Left cardiac atrium (tissue), 4 donors: Measurements from ENCODE around the gene PDPK1. TPM values are rescaled to one million over a fixed set of nuclear protein-coding genes. Genes with fewer than 3 reads are reported as not detected.

Source experiments
- ATAC-seq, 2 donors: fragments of 200-7000 bp; cut with Tn5 transposase; one replicate each; pipeline ENCODE4 v1.9.1; 2020; ENCODE audit warnings: mild to moderate bottlenecking in 2 of 2, moderate library complexity in 2 of 2
- DNase-seq: peaks from one replicate; pipeline ENCODE4 v3.0.0-alpha.2; 2020
- intact Hi-C, 2 donors: fragments of 100-400 bp; cut with DNase I; formaldehyde crosslinking; loops; one replicate each; pipeline versions ENCODE4 v1.14.1 to v1.15.1; 2022 to 2023
- long read RNA-seq: library from polyadenylated mRNA; unstranded; transcript quantifications from one replicate; pipeline ENCODE4 v2.0.0, GENCODE V29; 2021
- total RNA-seq, 2 donors: library from RNA; stranded (reverse); fragmentation: NEBNext Ultra II Directional; extraction: Animal tissue kit (Norgen Biotek cat#: 25700); gene quantifications; one replicate each; pipeline ENCODE4 v1.2.1, GENCODE V29; 2021
- donor health status: DM: no; HTN: yes; CAD: no.
- donor health status: DM: no; HTN: yes; CAD: no; lungs with severe emphysema.
- donor health status: DM: yes; HTN: yes; CAD: no.
- donor health status: Dilated cardiomyopathy.

Gene PDPK1
- 10 to 100 TPM; 32.6 to 39.4 TPM for total RNA-seq
- long read RNA-seq, full-length matches to known transcripts: 19 of 47 reads
- long read RNA-seq, partial matches to known transcripts: 0 of 47 reads
- long read RNA-seq, other reads (novel, unspliced or antisense): 28 of 47 reads

GRCh38 chr16:2537451-2538379, at the start of gene PDPK1:
Gene PDPK1, plus strand, starts transcription at chr16:2538021. Its CDS starts 92 bp downstream, at chr16:2538113.
- intact Hi-C loops: no loop called here
- DNase-seq (peak; percentile 95), ATAC-seq (peak; percentile 93 to 95)

GRCh38 chr16:2489581-2489980, 48.2 kb upstream of the PDPK1 start:
- intact Hi-C loops: no loop called here
- DNase-seq (no peak), ATAC-seq (no peak)

- no peak for ATAC-seq
- DNase-seq: no peak
- intact Hi-C loops: loop anchor here in 1 of 2 donors (5.0 to 10.0 kb wide), 2 partner anchors 66 to 148 kb away; partner anchors contain the start of genes ABCA3 and CCNF
These were observed 47.4 kb upstream of the PDPK1 start for GRCh38 chr16:2490190-2491105.

- intact Hi-C loops: loop anchor here in 1 of 2 donors (5.0 to 10.0 kb wide), 2 partner anchors 67 to 150 kb away; partner anchors contain the start of genes ABCA3 and CCNF
These were observed 45.5 kb upstream of the PDPK1 start for GRCh38 chr16:2492292-2492691.

GRCh38 chr16:2493605-2494004, 44.2 kb upstream of the PDPK1 start:
- intact Hi-C loops: loop anchor here in 1 of 2 donors (5.0 to 10.0 kb wide), 2 partner anchors 69 to 151 kb away; partner anchors contain the start of genes ABCA3 and CCNF
- DNase-seq (no peak), ATAC-seq (no peak)

More at GRCh38 chr16:2492292-2492691, 45.5 kb upstream of the PDPK1 start:
- ATAC-seq: no peak
- no peak for DNase-seq

GRCh38 chr16:2494616-2495015, 43.2 kb upstream of the PDPK1 start:
- DNase-seq (no peak), ATAC-seq (no peak)
- intact Hi-C loops: loop anchor here in 1 of 2 donors (5.0 to 10.0 kb wide), 2 partner anchors 70 to 152 kb away; partner anchors contain the start of genes ABCA3 and CCNF

GRCh38 chr16:2495041-2495440, 42.8 kb upstream of the PDPK1 start:
- intact Hi-C loops: loop anchor here in 1 of 2 donors (10.0 kb wide), 1 partner anchor 70 kb away; the partner anchor contains the start of gene CCNF
- DNase-seq: no peak

GRCh38 chr16:2496223-2497115, 41.4 kb upstream of the PDPK1 start:
- DNase-seq (no peak), ATAC-seq (no peak)
- intact Hi-C loops: loop anchor here in 1 of 2 donors (10.0 kb wide), 1 partner anchor 72 kb away; the partner anchor contains the start of gene CCNF

More at GRCh38 chr16:2495041-2495440, 42.8 kb upstream of the PDPK1 start:
- no peak for ATAC-seq

- DNase-seq: peak; percentile 77
- intact Hi-C loops: loop anchor here in 1 of 2 donors (10.0 kb wide), 1 partner anchor 72 kb away; the partner anchor contains the start of gene CCNF
- peak; percentile 45 to 69 for ATAC-seq
These were observed 40.6 kb upstream of the PDPK1 start for GRCh38 chr16:2497116-2497630.

GRCh38 chr16:2497695-2498484, 39.9 kb upstream of the PDPK1 start:
- intact Hi-C loops: loop anchor here in 1 of 2 donors (10.0 kb wide), 1 partner anchor 73 kb away; the partner anchor contains the start of gene CCNF
- DNase-seq (no peak), ATAC-seq (peak; percentile 5 to 9)

GRCh38 chr16:2498531-2499253, 39.1 kb upstream of the PDPK1 start:
- no peak for DNase-seq
- peak in 1 of 2 donors; percentile 21 for ATAC-seq
- intact Hi-C loops: loop anchor here in 1 of 2 donors (10.0 kb wide), 1 partner anchor 74 kb away; the partner anchor contains the start of gene CCNF

- ATAC-seq (no peak), DNase-seq (no peak)
- intact Hi-C loops: loop anchor here in 1 of 2 donors (10.0 kb wide), 1 partner anchor 75 kb away; the partner anchor contains the start of gene CCNF
These were observed 38.4 kb upstream of the PDPK1 start for GRCh38 chr16:2499454-2499853.

- DNase-seq (no peak), ATAC-seq (no peak)
- intact Hi-C loops: loop anchor here (2.0 to 10.0 kb wide), 2 partner anchors 75 to 159 kb away; partner anchors contain the start of genes ABCA3 (in 1 of the 2) and CCNF (in 1 of the 2)
These were observed 37.9 kb upstream of the PDPK1 start for GRCh38 chr16:2499890-2500429.

- ATAC-seq (no peak), DNase-seq (no peak)
- intact Hi-C loops: loop anchor here in 1 of 2 donors (2.0 kb wide), 1 partner anchor 160 kb away; the partner anchor contains the start of gene ABCA3
These were observed 37.3 kb upstream of the PDPK1 start for GRCh38 chr16:2500430-2500917.
